ELR (cell line): ENCODE measurements around the gene COL24A1.
"Not testable (repeated sequence)": the region's sequence is repeated elsewhere in the genome, so short reads cannot be mapped to it uniquely, and the experiment has no call there.

Experiments
- DNase-seq: peaks from one replicate; pipeline ENCODE4 v3.0.0-alpha.2; 2015; ENCODE audit warnings: low read depth

COL24A1 gene

DNA sequence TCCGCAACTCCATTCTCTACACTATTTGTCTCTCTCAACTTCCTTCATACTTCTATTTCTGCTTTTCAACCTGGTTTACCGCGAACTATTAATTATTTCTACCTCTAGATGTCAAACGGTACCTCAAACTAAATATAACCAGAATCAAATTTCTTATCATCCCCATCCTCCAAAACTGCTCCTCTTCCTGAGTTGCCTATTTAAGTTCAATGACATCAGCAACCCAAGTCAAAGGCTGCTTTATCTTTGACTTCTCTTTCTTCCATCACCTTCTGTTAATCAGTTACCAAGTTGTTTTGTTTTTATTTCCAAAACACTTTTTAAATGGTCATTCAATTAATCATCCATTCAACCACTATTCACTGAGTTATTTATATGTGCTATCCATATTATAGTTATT lies 171.9 kb downstream of the COL24A1 start:
- no peak for DNase-seq

DNA sequence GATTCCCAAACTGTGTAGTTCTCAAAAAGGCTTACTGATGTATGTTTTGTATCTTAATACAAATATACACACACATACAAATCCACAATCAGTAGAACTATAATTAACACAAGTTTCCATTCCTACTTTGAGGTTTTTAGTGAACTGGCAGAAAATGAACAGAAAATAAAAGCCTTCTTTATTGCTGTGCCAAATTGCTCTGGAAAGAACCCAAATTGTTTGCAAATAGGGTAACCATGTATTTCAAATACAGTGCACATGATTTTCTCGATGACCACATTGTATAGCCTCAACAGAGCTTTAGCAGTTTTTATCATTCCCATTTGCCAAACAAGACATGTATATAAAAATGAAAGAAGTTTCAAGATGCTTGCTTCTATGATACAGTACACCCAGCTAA lies 173.3 kb downstream of the COL24A1 start:
- no peak for DNase-seq

DNA sequence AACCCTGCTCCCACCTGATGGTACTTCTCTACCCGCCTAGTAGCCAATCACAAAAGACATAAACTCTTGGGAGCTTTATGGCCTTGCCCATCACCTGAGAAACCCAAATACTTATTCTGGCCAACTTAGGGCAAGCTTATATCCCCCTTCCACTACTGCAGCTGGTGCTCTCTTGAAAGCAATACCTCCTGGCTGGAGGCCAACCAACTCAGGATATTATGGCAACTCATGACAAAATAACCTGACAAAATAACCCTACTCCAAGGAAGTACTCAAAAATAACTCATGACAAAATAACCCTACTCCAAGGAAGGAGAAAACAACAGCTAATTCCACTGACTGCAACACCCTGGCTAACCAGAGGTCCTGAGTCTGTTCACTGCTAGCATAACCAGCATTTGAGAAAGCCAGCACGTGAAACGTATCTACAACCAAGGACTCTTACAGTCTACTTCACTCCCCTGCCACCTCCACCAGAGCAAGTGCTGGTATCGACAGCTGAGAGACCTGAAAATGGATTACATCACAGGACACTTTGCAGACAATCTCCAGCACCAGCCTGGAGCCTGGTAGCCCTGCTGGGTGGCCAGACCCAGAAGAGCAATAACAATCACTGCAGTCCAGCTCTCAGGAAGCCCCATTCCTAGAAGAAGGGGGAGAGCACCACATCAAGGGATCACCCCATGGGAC lies 179.9 kb downstream of the COL24A1 start:
- DNase-seq = no peak

DNA sequence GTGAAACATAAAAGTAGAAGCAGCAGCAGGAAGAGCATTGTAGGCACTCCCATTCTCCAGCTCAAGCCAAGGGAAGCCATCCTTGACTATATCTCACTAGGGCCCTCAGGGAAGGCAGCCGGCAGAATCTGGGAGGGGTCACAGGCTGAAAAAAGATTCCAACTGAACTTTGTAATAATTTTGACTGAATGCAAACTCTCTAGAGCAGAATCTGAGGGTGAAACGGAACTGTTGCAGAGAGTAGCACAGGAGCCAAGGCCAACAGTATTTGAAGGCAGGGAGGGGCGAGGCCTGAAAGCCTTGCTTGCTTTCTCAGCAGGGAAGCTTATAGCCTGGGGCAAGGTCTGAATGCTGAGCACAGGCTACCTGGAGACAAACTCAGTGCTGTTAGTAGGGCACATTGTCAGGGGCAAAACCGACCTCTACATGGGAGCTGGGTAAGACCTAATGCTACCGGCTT lies 180.6 kb downstream of the COL24A1 start:
- no peak for DNase-seq

DNA sequence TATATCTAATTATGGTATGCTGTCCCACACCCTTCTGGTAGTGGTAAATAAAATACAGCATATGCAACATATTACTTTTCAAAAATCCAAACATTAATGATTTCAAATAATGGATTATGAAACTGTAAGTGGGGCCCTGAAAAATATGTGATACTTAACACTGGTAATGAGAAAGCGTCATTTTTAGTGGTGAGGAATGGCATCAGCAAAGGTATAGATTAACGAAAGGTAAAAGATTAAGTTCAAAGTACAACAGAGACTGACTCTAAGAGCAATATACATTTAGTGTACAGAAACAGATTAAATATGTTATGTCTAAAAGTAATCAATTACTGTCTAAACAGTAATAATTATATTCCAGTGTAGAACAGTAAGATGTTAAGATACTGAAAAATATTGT lies 194.1 kb downstream of the COL24A1 start:
- DNase-seq = no peak

DNA sequence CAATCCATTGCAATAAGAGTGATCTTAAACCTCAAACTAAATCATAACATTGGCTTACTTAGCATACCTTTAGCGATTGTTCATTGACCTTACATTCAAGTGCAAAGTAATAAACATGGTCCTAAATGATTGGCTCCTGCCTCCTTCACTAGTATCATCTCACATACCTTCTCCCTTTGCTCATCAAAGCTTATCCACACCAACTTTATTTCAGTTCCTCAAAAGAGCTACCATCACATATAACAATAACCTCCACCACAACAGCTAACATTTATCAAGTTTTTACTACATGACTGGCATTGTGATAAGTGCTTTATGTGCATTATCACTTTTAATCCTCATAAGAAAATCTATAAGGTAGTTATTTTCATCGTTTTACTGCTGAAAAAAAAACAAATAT lies 198.8 kb downstream of the COL24A1 start:
- no peak for DNase-seq

DNA sequence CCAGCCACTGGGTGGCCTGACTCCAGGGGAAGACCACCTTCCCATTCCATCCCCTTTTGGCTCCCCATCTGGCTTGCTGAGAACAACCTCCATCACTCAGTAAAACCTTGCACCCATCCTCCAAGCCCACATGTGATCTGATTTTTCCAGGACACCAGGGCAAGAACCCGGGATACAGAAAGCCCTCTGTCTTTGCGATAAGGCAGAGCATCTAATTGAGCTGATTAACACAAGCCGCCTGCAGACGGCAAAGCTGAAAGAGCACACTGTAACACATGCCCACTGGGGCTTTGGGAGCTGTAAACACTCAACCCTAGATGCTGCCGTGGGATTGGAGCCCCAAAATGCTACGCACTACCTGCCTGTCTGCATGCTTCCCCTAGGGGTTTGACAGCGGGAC lies 201.4 kb downstream of the COL24A1 start:
- DNase-seq = not testable (repeated sequence)

DNA sequence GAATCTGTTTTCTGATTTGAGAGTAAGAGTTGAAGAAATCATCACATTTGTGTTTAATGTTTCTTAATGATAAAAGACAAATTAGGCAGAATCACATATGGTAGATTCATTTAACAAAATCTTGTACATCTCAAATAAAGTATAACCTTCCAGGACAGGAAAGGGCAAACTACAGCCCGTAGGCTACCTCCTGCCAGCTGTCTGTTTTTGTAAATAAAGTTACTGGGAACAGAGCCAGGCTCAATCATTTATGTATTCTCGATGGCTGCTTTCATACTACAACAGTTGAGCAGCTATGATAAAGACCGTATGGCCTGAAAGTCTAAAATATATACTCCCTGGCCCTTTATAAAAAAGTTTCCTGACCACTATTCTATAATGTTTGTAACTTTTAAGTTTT lies 204.1 kb downstream of the COL24A1 start:
- no peak for DNase-seq

DNA sequence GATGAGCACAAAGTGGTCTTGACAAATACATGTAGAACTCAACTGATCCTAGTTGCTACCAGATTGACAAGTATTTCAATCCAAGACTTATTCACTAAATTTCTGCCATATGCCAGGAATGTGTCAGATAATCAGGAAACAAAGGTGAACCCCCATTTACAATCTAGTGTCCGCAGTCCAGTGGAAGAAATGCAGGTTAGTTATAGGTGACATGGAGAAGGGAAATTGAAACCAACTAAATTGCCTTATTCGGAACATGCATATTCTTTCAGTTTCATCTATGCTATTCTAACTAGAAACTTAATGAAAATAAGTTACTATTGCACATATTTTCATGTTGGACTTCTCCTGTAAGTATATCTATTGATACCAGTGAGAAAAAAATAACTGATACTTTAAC lies 209.4 kb downstream of the COL24A1 start:
- DNase-seq = no peak

DNA sequence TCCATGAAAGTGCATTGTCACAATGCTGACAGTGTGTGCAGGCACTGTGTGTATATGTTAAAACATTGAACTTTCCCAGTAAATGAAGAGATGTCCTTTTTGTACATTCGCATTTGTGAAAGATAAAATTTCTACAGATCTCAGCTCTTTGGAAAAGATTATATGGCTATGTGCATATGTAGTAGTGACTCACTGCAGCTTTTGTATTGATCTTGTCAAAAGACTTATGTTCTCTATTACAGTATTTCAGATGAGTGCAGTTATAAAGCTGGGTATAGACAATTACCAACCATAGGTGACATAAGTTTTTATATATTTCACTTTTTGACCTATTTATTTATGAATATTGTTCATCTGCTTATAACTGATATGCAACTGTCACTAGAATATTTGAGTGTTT lies 212.6 kb downstream of the COL24A1 start:
- DNase-seq = no peak

DNA sequence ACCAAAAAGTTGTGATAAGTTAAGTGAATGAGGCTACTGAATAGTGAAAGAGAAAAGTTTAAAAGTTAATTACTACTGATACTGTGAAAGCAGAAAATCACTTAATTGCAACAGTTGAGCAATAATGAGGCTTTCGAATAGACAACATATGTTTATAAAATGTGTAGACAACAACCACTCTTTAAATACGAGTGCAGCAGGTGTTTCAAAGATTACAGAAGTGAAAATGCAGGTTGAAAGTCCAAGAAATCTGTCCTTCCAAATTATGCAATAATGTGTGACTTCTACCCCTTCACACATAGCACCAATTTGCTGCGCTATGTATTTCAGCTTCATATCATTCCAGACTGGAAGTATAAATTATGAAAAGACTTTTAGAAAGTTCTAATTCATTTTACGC lies 213.0 kb downstream of the COL24A1 start:
- DNase-seq = no peak

DNA sequence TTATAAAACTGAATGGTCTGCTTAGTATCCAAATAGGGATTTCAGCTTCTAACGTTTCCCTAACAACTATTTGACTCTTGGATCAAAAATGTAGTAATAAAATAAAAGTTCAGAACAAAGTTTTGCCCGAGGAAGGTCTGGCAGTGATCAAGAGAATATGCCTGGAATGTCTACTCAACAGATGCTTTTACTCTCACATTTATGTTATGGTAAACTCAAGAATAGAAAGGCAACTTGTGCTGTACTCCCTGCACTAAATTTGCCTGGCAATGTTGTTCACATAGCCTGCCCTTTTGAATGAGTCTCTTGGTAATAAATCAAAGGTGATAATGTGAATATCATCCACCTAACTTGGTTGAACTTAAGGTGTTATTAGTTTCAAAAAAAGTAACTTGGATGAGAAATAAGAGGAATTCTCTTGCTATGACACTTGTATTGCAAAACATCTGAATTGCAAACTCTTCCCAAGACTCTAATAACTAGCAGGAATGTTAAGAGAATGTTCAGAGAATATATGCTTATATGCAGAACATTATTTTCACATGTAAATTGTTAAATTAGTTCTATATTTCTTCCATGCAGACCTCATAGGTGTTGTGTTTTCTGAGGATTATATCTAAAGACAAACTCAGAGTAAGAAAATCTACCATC lies 215.8 kb downstream of the COL24A1 start:
- no peak for DNase-seq

DNA sequence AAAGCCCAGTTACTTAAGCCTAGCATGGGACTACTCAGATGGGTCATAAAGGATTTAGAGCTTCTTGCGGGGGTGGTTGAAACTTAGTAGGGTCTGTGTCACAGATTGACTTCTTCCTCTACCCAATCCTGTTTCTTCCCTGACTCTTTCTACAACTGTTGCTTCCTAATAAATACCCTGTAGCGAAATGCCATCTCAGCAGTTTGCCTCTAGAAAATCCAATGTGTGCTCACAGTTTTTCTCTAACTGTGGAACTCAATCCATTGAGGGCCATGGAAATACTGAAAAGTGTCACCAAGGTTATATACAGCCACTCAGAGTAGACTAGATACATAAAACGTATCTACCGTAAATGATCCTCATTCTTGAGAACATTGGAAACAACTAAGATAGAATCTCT lies 217.7 kb downstream of the COL24A1 start:
- no peak for DNase-seq

DNA sequence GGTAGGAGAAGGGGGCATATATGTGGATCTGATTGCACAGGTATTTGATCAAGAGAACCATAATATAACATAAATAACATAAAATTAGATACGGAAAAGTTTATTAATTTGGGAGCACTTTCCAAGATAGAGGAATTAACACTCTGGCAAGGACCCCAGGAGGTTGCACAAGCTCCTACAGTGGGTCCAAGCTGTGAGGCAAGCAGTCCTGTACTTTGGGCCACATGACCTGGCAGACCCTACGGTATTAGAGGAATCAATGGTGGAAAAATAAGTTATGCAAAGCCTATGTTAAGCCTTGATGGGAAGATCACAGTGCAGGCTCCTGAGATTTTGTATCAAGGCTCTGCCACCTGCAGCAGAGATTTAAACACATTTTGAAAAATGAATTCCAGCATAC lies 220.1 kb downstream of the COL24A1 start:
- no peak for DNase-seq

DNA sequence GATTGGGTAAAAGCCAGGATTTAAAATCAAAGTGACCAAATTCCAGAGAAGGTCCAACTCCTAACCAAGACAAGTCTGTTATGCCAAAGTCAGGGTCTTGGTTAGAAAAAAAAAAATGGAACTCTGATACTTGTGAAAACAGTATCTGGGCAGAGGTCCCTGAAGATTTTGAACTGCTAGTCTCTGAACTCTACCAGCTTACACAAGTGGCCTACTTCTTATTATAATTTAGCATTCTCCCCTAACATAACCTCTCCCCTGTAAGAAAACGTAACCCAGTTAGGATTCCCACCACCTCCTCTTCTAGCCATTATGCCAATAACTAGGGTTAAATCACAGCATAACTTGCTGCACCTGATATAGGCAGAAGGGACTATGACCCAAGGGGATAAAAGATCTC lies 220.5 kb downstream of the COL24A1 start:
- DNase-seq = no peak

DNA sequence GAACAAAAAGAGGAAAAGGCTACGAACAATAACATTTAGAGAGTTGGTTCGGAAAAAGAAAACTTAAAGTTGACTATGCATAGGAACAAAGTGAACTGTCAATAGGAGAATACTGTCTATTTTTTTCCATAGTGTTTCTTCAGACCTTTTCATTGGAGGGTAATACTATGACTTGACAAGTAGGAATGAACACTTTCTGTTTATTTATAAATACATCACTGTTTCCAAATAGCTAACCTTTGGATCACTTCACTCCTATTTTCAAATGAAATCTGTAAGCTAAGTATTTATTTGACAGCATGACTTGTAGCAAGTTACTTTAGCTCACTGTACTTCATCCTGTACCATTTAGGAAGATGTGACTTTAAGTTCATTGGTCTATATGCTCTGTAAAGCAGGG lies 221.3 kb downstream of the COL24A1 start:
- DNase-seq = no peak

DNA sequence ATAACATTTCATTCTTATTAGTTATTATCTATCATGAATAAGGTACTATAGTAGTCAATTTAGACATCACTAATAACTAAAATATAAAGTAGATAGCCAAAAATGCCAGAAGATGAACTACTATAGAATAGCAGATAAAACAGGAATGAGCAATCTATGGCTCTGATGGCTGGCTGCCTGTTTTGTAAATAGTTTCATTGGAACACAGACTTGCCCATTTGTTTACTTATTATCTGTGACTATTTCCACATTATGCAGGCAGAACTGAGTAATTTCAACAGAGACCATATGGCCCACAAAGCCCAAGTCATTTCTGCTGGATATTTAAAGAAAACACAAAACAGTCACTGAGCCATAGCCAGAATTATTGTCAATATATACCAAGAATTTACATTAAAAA lies 222.1 kb downstream of the COL24A1 start:
- no peak for DNase-seq

DNA sequence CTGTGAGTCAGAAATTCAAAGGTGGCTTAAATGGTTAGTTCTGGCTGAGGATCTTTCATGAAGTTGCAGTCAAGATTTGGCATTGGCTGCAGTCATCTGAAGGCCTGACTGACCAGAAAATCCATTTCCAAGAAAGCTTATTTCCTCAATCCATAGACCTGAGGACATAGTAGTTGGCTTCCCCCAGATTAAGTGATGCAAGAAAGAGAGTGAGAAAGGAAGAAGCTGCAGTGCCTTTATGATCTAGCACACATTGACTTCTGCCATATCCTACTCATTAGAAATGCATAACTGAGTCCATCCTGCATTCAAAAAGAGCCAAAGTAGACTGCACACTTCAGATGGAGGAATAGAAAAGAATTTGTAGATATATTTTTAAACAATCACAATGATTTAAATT lies 222.6 kb downstream of the COL24A1 start:
- DNase-seq = no peak

DNA sequence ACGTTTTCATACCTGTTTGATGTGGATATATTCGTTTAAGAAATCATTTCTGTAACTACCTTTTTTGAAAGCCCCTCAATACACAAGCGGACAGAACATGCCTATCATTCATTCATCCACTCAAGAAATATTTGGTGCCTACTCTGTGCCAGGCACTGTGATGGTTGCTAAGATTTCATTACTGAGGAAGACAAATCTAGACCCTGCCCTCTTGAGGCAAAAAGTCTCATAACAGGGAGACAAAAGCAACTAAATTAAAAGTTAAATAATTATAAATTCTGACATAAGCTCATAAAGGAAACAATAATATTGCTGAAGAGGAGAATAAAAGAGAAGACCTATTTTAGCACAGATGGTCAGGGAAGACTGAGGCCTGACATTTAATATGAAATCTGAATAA lies 244.8 kb downstream of the COL24A1 start:
- peak; percentile 49 for DNase-seq

DNA sequence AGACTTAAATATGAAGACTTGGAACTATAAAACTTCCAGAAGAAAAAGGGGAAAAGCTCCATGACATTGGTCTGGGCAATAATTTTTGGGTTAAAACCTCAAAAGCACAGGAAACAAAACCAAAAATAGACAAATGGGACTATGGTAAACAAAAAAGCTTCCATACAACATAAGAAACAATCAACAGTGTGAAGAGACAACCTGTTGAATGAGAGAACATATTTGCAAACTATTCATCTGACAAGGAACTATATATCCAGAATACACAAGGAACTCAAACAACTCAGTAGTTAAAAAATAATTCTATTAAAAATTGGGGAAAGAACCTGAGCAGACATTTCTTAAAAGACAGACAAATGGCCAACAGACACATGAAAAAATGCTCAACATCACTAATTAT lies 255.7 kb downstream of the COL24A1 start:
- no peak for DNase-seq

DNA sequence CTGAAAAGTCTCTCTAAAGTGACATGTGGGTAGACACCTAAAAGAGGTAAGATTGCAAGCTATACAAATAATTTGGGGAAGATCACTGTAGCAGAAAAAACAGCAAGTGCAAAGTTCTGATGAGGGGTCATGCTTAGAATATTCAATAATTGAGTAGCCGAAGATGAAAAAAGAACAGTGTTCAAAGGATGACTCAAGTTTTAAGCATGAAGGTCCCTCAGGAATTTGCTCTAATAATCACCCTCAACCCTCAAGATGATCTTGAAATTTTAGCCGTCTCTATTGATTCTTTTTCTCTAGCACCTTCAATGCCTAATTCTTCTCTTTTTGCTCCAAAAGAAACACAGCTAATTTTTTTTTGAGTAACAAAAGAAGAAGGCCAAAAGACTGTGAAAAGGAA lies 257.7 kb downstream of the COL24A1 start:
- peak; percentile 60 for DNase-seq

DNA sequence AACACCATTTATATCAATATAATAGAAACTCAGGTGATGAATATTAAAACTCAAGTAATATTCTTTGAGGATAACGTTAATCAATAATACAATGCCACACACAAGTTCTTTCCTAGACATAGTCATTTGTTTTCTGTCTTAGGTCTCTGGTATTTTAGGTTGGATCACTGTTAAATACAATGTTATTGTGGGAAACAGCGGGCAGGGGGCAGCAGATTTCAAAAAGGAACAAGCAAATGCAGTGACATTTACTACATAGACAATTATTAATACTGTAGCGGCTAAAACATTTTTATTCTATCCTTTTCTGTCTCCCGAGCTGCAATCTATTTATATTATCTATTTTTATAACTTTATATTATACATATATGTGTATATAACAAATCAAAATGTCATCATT lies 261.9 kb downstream of the COL24A1 start:
- peak; percentile 61 for DNase-seq

DNA sequence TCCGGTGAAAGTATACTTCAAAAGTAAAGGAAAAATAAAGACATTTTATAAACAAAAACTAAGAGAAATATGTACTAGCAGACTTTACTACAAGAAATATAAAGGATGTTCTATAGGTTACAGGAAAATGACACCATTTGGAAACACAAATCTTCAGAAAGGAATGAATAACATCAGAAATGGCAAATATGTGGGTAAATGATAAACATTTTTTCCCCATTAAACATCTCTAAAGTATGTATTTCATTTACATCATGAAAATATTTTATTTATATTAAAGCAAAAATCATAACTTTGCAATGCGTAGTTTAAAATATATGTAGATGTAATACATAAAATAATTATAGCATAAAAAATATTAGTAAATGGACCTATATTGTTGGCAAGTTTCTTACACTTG lies 264.2 kb downstream of the COL24A1 start:
- DNase-seq = no peak

DNA sequence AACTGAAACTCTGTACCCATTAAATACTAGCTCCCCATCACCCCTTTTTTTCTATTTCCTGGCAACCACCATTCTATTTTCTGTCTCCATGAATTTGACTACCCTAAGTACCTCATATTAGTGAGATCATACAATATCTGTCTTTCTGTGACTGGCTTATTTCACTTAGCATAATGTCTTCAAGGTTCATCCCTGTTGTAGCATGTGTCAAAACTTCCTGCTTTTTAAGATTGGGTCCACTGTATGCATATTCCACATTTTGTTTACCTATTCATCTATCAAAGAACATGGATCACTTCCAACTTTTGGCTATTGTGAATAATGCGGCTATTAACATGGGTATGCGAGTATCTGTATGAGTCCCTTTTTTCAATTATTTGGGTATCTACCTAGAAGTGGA lies 266.7 kb downstream of the COL24A1 start:
- DNase-seq = no peak
